Ascending aorta (tissue), 2 donors: ENCODE results near the gene APBB2. TPM values are rescaled to one million over a fixed set of nuclear protein-coding genes. Genes with fewer than 3 reads are reported as not detected.

ENCODE experiments used
- DNase-seq, 2 donors: peaks; one replicate each; pipeline ENCODE4 v3.0.0-alpha.2; 2019; ENCODE audit warnings: low spot score in 2 of 2
- H3K27ac ChIP-seq, 2 donors: fragments of 200-600 bp; sonication (generic); one replicate each; pipeline ENCODE4 v1.5.1; 2016 to 2017; ENCODE audit warnings: mild to moderate bottlenecking in 1 of 2
- H3K27me3 ChIP-seq: fragments of 200-600 bp; sonication (generic); one replicate; pipeline ENCODE4 v1.5.1; 2017
- H3K36me3 ChIP-seq, 2 donors: fragments of 200-600 bp; sonication (generic); one replicate each; pipeline ENCODE4 v1.5.1; 2016
- H3K4me1 ChIP-seq, 2 donors: fragments of 200-600 bp; sonication (generic); one replicate each; pipeline ENCODE4 v1.5.1; 2016 to 2017; ENCODE audit warnings: mild to moderate bottlenecking in 1 of 2
- H3K4me3 ChIP-seq, 2 donors: fragments of 200-600 bp; sonication (generic); one replicate each; pipeline ENCODE4 v1.5.1; 2016 to 2017; ENCODE audit warnings: mild to moderate bottlenecking in 1 of 2
- H3K9me3 ChIP-seq, 2 donors: fragments of 200-600 bp; sonication (generic); one replicate each; pipeline ENCODE4 v1.5.1; 2016
- intact Hi-C: fragments of 100-400 bp; cut with DNase I; formaldehyde crosslinking; loops from one replicate; pipeline ENCODE4 v1.15.1; 2023
- total RNA-seq: library from RNA; depleted of rRNA; stranded (reverse); fragments of >200 nt; gene quantifications from one replicate; pipeline ENCODE4 v1.1.0, GENCODE V29; 2016
- TF ChIP-seq, protein P1 (sequence below), 3 experiments: fragments of 200-600 bp in 2 of 3; fragments of 450-650 bp in 1 of 3; sonication (generic) in 2 of 3; IDR thresholded peaks; one replicate each; pipeline ENCODE4 v1.5.1; 2016 to 2019; ENCODE audit warnings: antibody characterized with exemption in 3 of 3, mild to moderate bottlenecking in 1 of 3, moderate library complexity in 1 of 3

The APBB2 gene
- total RNA-seq, 1 donor from 2014 or later = 51.4 TPM

DNA sequence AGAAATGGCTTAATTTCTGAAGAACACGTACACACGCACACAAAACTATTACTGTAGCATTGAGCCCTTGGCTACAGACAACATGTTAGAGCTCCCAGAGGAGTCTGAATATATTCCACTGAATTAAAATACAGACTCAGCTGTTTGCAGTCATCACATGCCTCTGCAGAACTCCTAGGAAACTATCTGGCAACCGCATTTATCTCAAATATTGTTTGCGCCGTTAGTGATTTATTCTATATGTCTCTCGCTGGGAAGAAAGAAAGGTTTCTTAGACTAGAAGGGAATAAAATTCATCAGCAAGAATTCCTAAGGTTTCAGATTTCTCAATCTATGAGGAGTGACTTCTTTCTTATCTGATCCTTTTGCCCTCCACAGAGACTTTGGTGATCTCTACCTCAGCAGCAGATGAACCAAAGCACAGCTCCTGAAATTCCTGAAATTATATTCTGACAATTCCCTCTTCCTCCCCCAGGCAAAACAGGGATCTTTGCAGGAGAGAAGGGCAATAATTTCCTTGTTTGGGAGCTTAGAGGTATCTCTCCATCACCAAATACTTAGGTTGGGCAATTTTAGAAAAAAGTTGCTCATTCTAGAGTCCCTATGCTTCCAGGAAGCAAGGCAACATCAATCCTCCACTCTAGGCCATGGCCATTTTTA lies 199.2 kb downstream of the APBB2 start:
- no peak overlapping the region for H3K4me3 ChIP-seq
- H3K9me3 ChIP-seq = no peaks in the 10 kb centered on the region
- TF ChIP-seq, protein P1, sequence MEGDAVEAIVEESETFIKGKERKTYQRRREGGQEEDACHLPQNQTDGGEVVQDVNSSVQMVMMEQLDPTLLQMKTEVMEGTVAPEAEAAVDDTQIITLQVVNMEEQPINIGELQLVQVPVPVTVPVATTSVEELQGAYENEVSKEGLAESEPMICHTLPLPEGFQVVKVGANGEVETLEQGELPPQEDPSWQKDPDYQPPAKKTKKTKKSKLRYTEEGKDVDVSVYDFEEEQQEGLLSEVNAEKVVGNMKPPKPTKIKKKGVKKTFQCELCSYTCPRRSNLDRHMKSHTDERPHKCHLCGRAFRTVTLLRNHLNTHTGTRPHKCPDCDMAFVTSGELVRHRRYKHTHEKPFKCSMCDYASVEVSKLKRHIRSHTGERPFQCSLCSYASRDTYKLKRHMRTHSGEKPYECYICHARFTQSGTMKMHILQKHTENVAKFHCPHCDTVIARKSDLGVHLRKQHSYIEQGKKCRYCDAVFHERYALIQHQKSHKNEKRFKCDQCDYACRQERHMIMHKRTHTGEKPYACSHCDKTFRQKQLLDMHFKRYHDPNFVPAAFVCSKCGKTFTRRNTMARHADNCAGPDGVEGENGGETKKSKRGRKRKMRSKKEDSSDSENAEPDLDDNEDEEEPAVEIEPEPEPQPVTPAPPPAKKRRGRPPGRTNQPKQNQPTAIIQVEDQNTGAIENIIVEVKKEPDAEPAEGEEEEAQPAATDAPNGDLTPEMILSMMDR (IDR thresholded peaks at IDR 0.05) = no peak
- intact Hi-C loops = no loop called here
- no peak overlapping the region for H3K27ac ChIP-seq
- DNase-seq = no peak
- H3K4me1 ChIP-seq = peaks cover 0 to 2% of the 10 kb centered on the region in 2 donors
- no peaks in the 10 kb centered on the region for H3K27me3 ChIP-seq
- peaks cover 0 to 7% of the 10 kb centered on the region in 2 donors for H3K36me3 ChIP-seq

DNA sequence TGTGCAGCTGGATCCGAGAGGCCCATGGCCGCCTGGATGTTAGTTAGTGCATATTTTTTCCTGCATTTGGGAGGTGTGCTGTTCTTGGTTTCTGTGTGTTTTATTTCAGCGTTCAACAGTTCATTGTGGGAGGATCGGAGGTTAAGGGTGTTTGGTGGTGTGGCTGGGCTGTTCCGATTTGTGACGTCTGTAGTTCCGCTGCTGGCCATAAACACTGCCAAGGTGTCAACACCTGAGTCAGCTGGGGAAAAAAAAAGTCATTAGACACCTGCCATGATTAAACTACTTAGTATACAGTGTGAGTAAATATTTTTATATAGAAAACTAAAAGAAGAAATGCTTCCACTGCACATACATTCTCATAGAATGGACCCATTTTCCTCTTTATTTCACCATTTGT lies 200.2 kb downstream of the APBB2 start:
- DNase-seq = no peak
- TF ChIP-seq, protein P1 (IDR thresholded peaks at IDR 0.05) = no peak
- intact Hi-C loops = no loop called here
- Histone ChIP-seq H3K4me1 (peaks cover 0 to 4% of the 10 kb centered on the region in 2 donors), H3K27me3 (no peaks in the 10 kb centered on the region), H3K27ac (no peak overlapping the region), H3K9me3 (no peaks in the 10 kb centered on the region), H3K4me3 (no peak overlapping the region), H3K36me3 (peaks cover 0 to 7% of the 10 kb centered on the region in 2 donors)

DNA sequence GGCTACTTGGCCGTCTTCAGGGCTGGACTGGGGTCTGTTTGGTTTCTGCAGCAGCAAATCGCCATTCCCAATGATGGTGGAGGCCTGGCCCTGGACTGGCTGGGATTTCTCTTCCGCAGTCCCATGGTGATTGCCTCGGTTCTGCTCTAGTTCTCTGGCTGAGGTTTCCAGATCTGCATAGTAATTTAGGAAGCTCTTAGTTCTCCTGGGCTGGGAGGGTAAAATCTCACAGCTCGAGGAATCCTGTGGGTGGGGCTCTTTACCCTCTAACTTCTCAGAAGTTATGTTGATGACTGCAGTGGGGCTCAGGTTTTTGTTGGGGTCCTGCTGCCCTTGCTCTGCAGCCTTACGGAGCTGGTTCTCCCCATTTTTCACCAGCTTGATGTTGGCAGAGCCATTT lies 200.6 kb downstream of the APBB2 start:
- intact Hi-C loops = no loop called here
- H3K27ac ChIP-seq = no peak overlapping the region
- DNase-seq = no peak

DNA sequence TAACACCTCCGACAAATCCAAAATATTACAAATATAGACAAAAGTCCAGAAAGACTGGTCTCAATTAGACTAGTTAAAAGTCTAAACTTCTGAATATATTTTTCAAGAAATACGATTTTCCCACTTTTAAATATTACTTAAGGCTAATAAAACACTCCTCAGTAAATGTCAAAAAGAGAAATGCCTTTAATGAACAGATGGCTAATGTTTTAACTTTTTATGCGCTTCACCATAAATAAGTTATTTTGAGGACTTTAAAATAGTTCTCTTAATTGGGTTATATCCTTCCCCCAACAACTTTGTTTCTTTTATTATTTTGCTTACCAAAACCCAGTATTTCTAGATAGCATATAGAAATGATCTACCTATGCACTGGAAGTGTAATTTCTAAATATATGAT lies 201.4 kb downstream of the APBB2 start:
- H3K27me3 ChIP-seq = no peaks in the 10 kb centered on the region
- intact Hi-C loops = no loop called here
- DNase-seq = no peak
- H3K4me3 ChIP-seq = no peak overlapping the region
- peaks cover 0 to 7% of the 10 kb centered on the region in 2 donors for H3K36me3 ChIP-seq
- TF ChIP-seq, protein P1 (IDR thresholded peaks at IDR 0.05) = no peak
- H3K9me3 ChIP-seq = no peaks in the 10 kb centered on the region
- peaks cover 0 to 6% of the 10 kb centered on the region in 2 donors for H3K4me1 ChIP-seq
- H3K27ac ChIP-seq = no peak overlapping the region

More for the DNA sequence above, 200.6 kb downstream of the APBB2 start:
- Histone ChIP-seq H3K4me3 (no peak overlapping the region), H3K4me1 (peaks cover 0 to 4% of the 10 kb centered on the region in 2 donors), H3K9me3 (no peaks in the 10 kb centered on the region), H3K27me3 (no peaks in the 10 kb centered on the region), H3K36me3 (peaks cover 0 to 7% of the 10 kb centered on the region in 2 donors)
- TF ChIP-seq, protein P1 (IDR thresholded peaks at IDR 0.05) = no peak

DNA sequence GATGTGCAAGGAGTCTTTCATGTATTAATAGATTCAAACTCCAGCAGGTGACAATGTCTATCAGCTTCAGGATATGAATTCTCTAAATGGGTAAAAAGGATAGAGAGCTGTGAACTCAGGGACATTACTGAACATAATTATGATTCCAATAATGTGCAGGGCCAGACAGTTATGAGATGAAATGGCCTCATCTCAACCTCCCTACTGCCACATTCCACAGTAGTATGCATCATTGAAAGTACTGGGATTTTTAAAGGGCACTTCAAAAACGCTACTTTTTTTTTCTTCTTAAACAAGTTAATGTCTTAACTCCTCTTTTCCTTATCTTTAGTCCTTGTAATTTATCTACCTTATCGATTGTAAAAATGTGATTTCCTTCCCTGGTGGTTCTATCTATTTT lies 202.0 kb downstream of the APBB2 start:
- intact Hi-C loops = no loop called here
- Histone ChIP-seq H3K4me3 (no peak overlapping the region), H3K27me3 (no peaks in the 10 kb centered on the region), H3K9me3 (no peaks in the 10 kb centered on the region), H3K36me3 (peaks cover 0 to 7% of the 10 kb centered on the region in 2 donors), H3K4me1 (peaks cover 0 to 9% of the 10 kb centered on the region in 2 donors), H3K27ac (no peak overlapping the region)
- TF ChIP-seq, protein P1 (IDR thresholded peaks at IDR 0.05) = no peak
- DNase-seq = no peak
